ENCODE data around the gene CASK. TPM values are rescaled to one million over a fixed set of nuclear protein-coding genes. Genes with fewer than 3 reads are reported as not detected.

The CASK gene
- total and polyA plus RNA-seq, 2 of the 13 experiments (the other 11 are each of a cell fraction or from before 2014, with no cell fraction given) = 14.5 to 16.0 TPM

DNA sequence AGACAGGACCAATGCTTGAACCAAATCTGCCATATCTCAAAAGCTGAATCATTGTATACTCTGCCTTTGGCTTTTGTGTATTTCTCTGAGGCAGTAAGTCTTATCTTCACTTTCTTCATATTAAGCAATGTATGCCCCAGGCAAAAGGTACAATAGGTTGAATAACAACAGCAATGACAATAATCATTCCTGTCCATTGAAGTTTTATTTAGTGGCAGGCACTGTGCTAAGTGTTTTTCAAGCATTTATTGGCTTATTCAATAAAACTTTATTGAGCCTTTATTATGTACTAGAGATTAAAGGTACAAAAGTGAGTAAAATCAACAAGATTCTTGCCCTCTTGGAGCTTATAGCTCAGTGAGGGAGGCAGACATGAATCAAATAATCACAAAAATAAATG is 8.2 kb upstream of the CASK start:
- H3K9me3 ChIP-seq (ENCODE audit: low read length) = no peaks in the 10 kb centered on the region
- H3K4me2 ChIP-seq (ENCODE audit: low read depth, low read length) = no peak overlapping the region
- no peak overlapping the region for H3K27ac ChIP-seq (ENCODE audit: extremely low read length, insufficient read depth, low read length)
- H3K9ac ChIP-seq (ENCODE audit: insufficient read depth, low read depth, low read length) = no peak overlapping the region
- H2AFZ ChIP-seq (ENCODE audit: low read length) = no peak overlapping the region
- no peak for ATAC-seq
- no TSS peak for BruUV-seq (replicated peaks)
- CTCF ChIA-PET (ENCODE audit: low intra/inter-chr PET ratio, low total read pairs) = no interaction called here
- H3K79me2 ChIP-seq (ENCODE audit: insufficient read depth, low read length) = no peaks in the 10 kb centered on the region
- no peaks in the 10 kb centered on the region for H3K27me3 ChIP-seq (ENCODE audit: control insufficient read depth in 1 of 2, insufficient read depth in 2 of 2, low read length in 2 of 2)
- peaks cover 8% of the 10 kb centered on the region; the same call in 1 of the 2 replicates for H3K4me1 ChIP-seq (ENCODE audit: insufficient read depth, low read length)
- POLR2A ChIA-PET = no interaction called here
- FAIRE-seq = no peak
- no peaks in the 10 kb centered on the region for H4K20me1 ChIP-seq (ENCODE audit: insufficient read depth, low read length)
- TF ChIP-seq MTA3 (CRISPR knock-in tag; IDR thresholded peaks at IDR 0.05) = no peak
- TF ChIP-seq ZBTB21 (CRISPR knock-in tag; IDR thresholded peaks at IDR 0.05) = no peak
- no peak for TF ChIP-seq ZKSCAN1 (IDR thresholded peaks at IDR 0.05; ENCODE audit: low read length)
- no peak for TF ChIP-seq ARID2 (CRISPR knock-in tag; IDR thresholded peaks at IDR 0.05; ENCODE audit: borderline replicate concordance)
- no peak for TF ChIP-seq ZNF512B (CRISPR knock-in tag; IDR thresholded peaks at IDR 0.05; ENCODE audit: borderline replicate concordance)
- TF ChIP-seq ZNF17 (CRISPR knock-in tag; IDR thresholded peaks at IDR 0.05) = no peak
- no peak for TF ChIP-seq TEAD3 (CRISPR knock-in tag; optimal IDR thresholded peaks at IDR 0.05; ENCODE audit: borderline replicate concordance)
- TF ChIP-seq ZC3H13 (CRISPR knock-in tag; IDR thresholded peaks at IDR 0.05) = no peak
- TF ChIP-seq ZNF367 (CRISPR knock-in tag; IDR thresholded peaks at IDR 0.05; ENCODE audit: borderline replicate concordance) = no peak
- no peaks in the 10 kb centered on the region for H3K36me3 ChIP-seq (replicated peaks in 1 of 2; ENCODE audit: control insufficient read depth in 1 of 2, insufficient read depth in 2 of 2, low read length in 2 of 2)
- in situ Hi-C loops (cut with HindIII; ENCODE audit: extremely low pct_ligation_motif_present, low pct_unique_long_range_greater_than_20kb) = no loop called here
- no peak overlapping the region for H3K4me3 ChIP-seq (replicated peaks in 1 of 3; ENCODE audit: insufficient read depth in 1 of 3, low read depth in 2 of 3, low read length in 3 of 3)
- DNase-seq (ENCODE audit: low spot score) = no peak
- intact Hi-C loops (cut with micrococcal nuclease; ENCODE audit: unreplicated experiment) = no loop called here

Measured in HepG2 (cell line).